GM21825 (cell line): Measurements from ENCODE around the gene ALDH1L2.
"Not testable (repeated sequence)": the region's sequence is repeated elsewhere in the genome, so short reads cannot be mapped to it uniquely, and the experiment has no call there.

Source experiments
- ATAC-seq: cut with Tn5 transposase; IDR thresholded peaks from one replicate; pipeline ENCODE4 v1.9.1; 2021; ENCODE audit warnings: mild to moderate bottlenecking, moderate library complexity; ENCODE audit not compliant: unreplicated experiment

Gene ALDH1L2

GRCh38 chr12:105084251-105085250, at the start of gene ALDH1L2:
Gene ALDH1L2 (minus strand): TSS chr12:105084458. CDS start chr12:105084436, 22 bp downstream.
- ATAC-seq: peak; percentile 77

GRCh38 chr12:105120551-105120950, 36.3 kb upstream of the ALDH1L2 start:
- ATAC-seq: no peak

GRCh38 chr12:105116969-105117368, 32.7 kb upstream of the ALDH1L2 start:
- no peak for ATAC-seq

GRCh38 chr12:105113094-105113493, 28.8 kb upstream of the ALDH1L2 start:
- no peak for ATAC-seq

GRCh38 chr12:105110851-105111250, 26.6 kb upstream of the ALDH1L2 start:
- no peak for ATAC-seq

GRCh38 chr12:105109465-105110212, 25.4 kb upstream of the ALDH1L2 start:
- ATAC-seq: no peak

GRCh38 chr12:105107494-105108371, 23.5 kb upstream of the ALDH1L2 start, which contains the start of gene WASHC4:
Gene WASHC4 (plus strand): TSS chr12:105107731. CDS start chr12:105107801, 70 bp downstream.
- peak; percentile 85 for ATAC-seq

GRCh38 chr12:105107171-105107493, 22.9 kb upstream of the ALDH1L2 start:
- peak; percentile 11 for ATAC-seq

GRCh38 chr12:105106621-105107020, 22.4 kb upstream of the ALDH1L2 start:
- no peak for ATAC-seq

GRCh38 chr12:105104762-105105161, 20.5 kb upstream of the ALDH1L2 start:
- no peak for ATAC-seq

- no peak for ATAC-seq
Observed at GRCh38 chr12:105102673-105103072, 18.4 kb upstream of the ALDH1L2 start.

GRCh38 chr12:105100998-105101397, 16.7 kb upstream of the ALDH1L2 start:
- no peak for ATAC-seq

GRCh38 chr12:105100207-105100985, 16.1 kb upstream of the ALDH1L2 start:
- ATAC-seq: no peak

GRCh38 chr12:105099356-105099755, 15.1 kb upstream of the ALDH1L2 start:
- ATAC-seq: no peak

- not testable (repeated sequence) for ATAC-seq
Observed at GRCh38 chr12:105095338-105095737, 11.1 kb upstream of the ALDH1L2 start.

- ATAC-seq: no peak
Observed at GRCh38 chr12:105092336-105092735, 8.1 kb upstream of the ALDH1L2 start.

- ATAC-seq: no peak
Observed at GRCh38 chr12:105091476-105092206, 7.4 kb upstream of the ALDH1L2 start.

- ATAC-seq: no peak
Observed at GRCh38 chr12:105090361-105090760, 6.1 kb upstream of the ALDH1L2 start.

- no peak for ATAC-seq
Observed at GRCh38 chr12:105089817-105090216, 5.6 kb upstream of the ALDH1L2 start.
